ENCODE measurements around the gene SIL1. TPM values are rescaled to one million over a fixed set of nuclear protein-coding genes. Genes with fewer than 3 reads are reported as not detected.

SIL1 gene
- total RNA-seq, 1 donor from 2014 or later, result 41.6 TPM

GRCh38 chr5:138981131-138981530, 217.0 kb downstream of the SIL1 start:
- H3K9me3 Mint-ChIP-seq (ENCODE audit: unreplicated experiment), result peaks cover 2% of the 10 kb centered on the region
- Histone ChIP-seq H3K4me1 (ENCODE audit: insufficient read depth, low read length) (peaks cover 38% of the 10 kb centered on the region), H3K9ac (ENCODE audit: low read length) (no peak overlapping the region), H3K27ac (ENCODE audit: low read depth, low read length) (peak overlapping the region; percentile 19), H3K79me2 (ENCODE audit: insufficient read depth, low read length) (no peaks in the 10 kb centered on the region), H3K36me3 (ENCODE audit: insufficient read depth, low read length) (no peaks in the 10 kb centered on the region), H4K20me1 (ENCODE audit: insufficient read depth, low read length) (no peaks in the 10 kb centered on the region), H3K4me2 (ENCODE audit: low read length) (peak overlapping the region; percentile 45), H2AFZ (ENCODE audit: low read depth, low read length) (no peak overlapping the region), H3K4me3 (ENCODE audit: insufficient read depth, low read depth, low read length) (no peak overlapping the region), H3K27me3 (ENCODE audit: insufficient read depth, low read length) (no peaks in the 10 kb centered on the region), H3K9me3 (ENCODE audit: insufficient read depth, low read depth, low read length) (no peaks in the 10 kb centered on the region)
- H3K36me3 Mint-ChIP-seq (ENCODE audit: low read depth, unreplicated experiment), result peaks cover 12% of the 10 kb centered on the region
- DNase-seq (ENCODE audit: low read depth), result peak; percentile 91
- peak overlapping the region; percentile 66 for H3K27ac Mint-ChIP-seq (ENCODE audit: unreplicated experiment)
- no peak for TF ChIP-seq EZH2 (IDR thresholded peaks at IDR 0.05; ENCODE audit: insufficient read depth, low read length)
- TF ChIP-seq CTCF (IDR thresholded peaks at IDR 0.05; ENCODE audit: insufficient read depth, low read depth, low read length), result no peak
- peaks cover 65% of the 10 kb centered on the region for H3K4me1 Mint-ChIP-seq (ENCODE audit: low read depth, unreplicated experiment)
- peak overlapping the region; percentile 45 for H3K4me3 Mint-ChIP-seq (ENCODE audit: unreplicated experiment)
- H3K27me3 Mint-ChIP-seq (ENCODE audit: low read depth, unreplicated experiment), result no peaks in the 10 kb centered on the region
- no peak for FAIRE-seq

GRCh38 chr5:138980441-138980840, 217.7 kb downstream of the SIL1 start:
- no peaks in the 10 kb centered on the region for H3K27me3 Mint-ChIP-seq (ENCODE audit: low read depth, unreplicated experiment)
- Histone ChIP-seq H3K36me3 (ENCODE audit: insufficient read depth, low read length) (no peaks in the 10 kb centered on the region), H3K4me1 (ENCODE audit: insufficient read depth, low read length) (peaks cover 34% of the 10 kb centered on the region), H2AFZ (ENCODE audit: low read depth, low read length) (no peak overlapping the region), H3K79me2 (ENCODE audit: insufficient read depth, low read length) (no peaks in the 10 kb centered on the region), H3K27me3 (ENCODE audit: insufficient read depth, low read length) (no peaks in the 10 kb centered on the region), H3K27ac (ENCODE audit: low read depth, low read length) (peak overlapping the region; percentile 19), H3K9ac (ENCODE audit: low read length) (no peak overlapping the region), H3K4me2 (ENCODE audit: low read length) (no peak overlapping the region), H3K9me3 (ENCODE audit: insufficient read depth, low read depth, low read length) (no peaks in the 10 kb centered on the region), H4K20me1 (ENCODE audit: insufficient read depth, low read length) (no peaks in the 10 kb centered on the region), H3K4me3 (ENCODE audit: insufficient read depth, low read depth, low read length) (no peak overlapping the region)
- H3K27ac Mint-ChIP-seq (ENCODE audit: unreplicated experiment), result no peak overlapping the region
- no peak for TF ChIP-seq CTCF (IDR thresholded peaks at IDR 0.05; ENCODE audit: insufficient read depth, low read depth, low read length)
- no peak for TF ChIP-seq EZH2 (IDR thresholded peaks at IDR 0.05; ENCODE audit: insufficient read depth, low read length)
- H3K4me3 Mint-ChIP-seq (ENCODE audit: unreplicated experiment), result no peak overlapping the region
- DNase-seq (ENCODE audit: low read depth), result no peak
- H3K9me3 Mint-ChIP-seq (ENCODE audit: unreplicated experiment), result peaks cover 2% of the 10 kb centered on the region
- H3K36me3 Mint-ChIP-seq (ENCODE audit: low read depth, unreplicated experiment), result peaks cover 12% of the 10 kb centered on the region
- H3K4me1 Mint-ChIP-seq (ENCODE audit: low read depth, unreplicated experiment), result peaks cover 63% of the 10 kb centered on the region
- FAIRE-seq, result no peak

- no peak overlapping the region for H3K4me2 ChIP-seq (ENCODE audit: low read length)
- Mint-ChIP-seq H3K36me3 (ENCODE audit: low read depth, unreplicated experiment) (peaks cover 15% of the 10 kb centered on the region), H3K4me3 (ENCODE audit: unreplicated experiment) (no peak overlapping the region), H3K4me1 (ENCODE audit: low read depth, unreplicated experiment) (peaks cover 61% of the 10 kb centered on the region), H3K27me3 (ENCODE audit: low read depth, unreplicated experiment) (no peaks in the 10 kb centered on the region), H3K9me3 (ENCODE audit: unreplicated experiment) (peaks cover 2% of the 10 kb centered on the region), H3K27ac (ENCODE audit: unreplicated experiment) (peak overlapping the region; percentile 84)
- H3K4me1 ChIP-seq (ENCODE audit: insufficient read depth, low read length), result peaks cover 33% of the 10 kb centered on the region
- TF ChIP-seq EZH2 (IDR thresholded peaks at IDR 0.05; ENCODE audit: insufficient read depth, low read length), result no peak
- no peak for TF ChIP-seq CTCF (IDR thresholded peaks at IDR 0.05; ENCODE audit: insufficient read depth, low read depth, low read length)
- H3K79me2 ChIP-seq (ENCODE audit: insufficient read depth, low read length), result no peaks in the 10 kb centered on the region
- no peaks in the 10 kb centered on the region for H3K27me3 ChIP-seq (ENCODE audit: insufficient read depth, low read length)
- no peaks in the 10 kb centered on the region for H3K9me3 ChIP-seq (ENCODE audit: insufficient read depth, low read depth, low read length)
- FAIRE-seq (no peak), DNase-seq (ENCODE audit: low read depth) (peak; percentile 8)
- no peak overlapping the region for H2AFZ ChIP-seq (ENCODE audit: low read depth, low read length)
- no peaks in the 10 kb centered on the region for H3K36me3 ChIP-seq (ENCODE audit: insufficient read depth, low read length)
- no peak overlapping the region for H3K27ac ChIP-seq (ENCODE audit: low read depth, low read length)
- H3K9ac ChIP-seq (ENCODE audit: low read length), result no peak overlapping the region
- H4K20me1 ChIP-seq (ENCODE audit: insufficient read depth, low read length), result no peaks in the 10 kb centered on the region
- no peak overlapping the region for H3K4me3 ChIP-seq (ENCODE audit: insufficient read depth, low read depth, low read length)
Measured at GRCh38 chr5:138979684-138980280, 218.4 kb downstream of the SIL1 start.
